Measurements from ENCODE around the gene SLC13A3.

The SLC13A3 gene, protein sequence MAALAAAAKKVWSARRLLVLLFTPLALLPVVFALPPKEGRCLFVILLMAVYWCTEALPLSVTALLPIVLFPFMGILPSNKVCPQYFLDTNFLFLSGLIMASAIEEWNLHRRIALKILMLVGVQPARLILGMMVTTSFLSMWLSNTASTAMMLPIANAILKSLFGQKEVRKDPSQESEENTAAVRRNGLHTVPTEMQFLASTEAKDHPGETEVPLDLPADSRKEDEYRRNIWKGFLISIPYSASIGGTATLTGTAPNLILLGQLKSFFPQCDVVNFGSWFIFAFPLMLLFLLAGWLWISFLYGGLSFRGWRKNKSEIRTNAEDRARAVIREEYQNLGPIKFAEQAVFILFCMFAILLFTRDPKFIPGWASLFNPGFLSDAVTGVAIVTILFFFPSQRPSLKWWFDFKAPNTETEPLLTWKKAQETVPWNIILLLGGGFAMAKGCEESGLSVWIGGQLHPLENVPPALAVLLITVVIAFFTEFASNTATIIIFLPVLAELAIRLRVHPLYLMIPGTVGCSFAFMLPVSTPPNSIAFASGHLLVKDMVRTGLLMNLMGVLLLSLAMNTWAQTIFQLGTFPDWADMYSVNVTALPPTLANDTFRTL

DNA sequence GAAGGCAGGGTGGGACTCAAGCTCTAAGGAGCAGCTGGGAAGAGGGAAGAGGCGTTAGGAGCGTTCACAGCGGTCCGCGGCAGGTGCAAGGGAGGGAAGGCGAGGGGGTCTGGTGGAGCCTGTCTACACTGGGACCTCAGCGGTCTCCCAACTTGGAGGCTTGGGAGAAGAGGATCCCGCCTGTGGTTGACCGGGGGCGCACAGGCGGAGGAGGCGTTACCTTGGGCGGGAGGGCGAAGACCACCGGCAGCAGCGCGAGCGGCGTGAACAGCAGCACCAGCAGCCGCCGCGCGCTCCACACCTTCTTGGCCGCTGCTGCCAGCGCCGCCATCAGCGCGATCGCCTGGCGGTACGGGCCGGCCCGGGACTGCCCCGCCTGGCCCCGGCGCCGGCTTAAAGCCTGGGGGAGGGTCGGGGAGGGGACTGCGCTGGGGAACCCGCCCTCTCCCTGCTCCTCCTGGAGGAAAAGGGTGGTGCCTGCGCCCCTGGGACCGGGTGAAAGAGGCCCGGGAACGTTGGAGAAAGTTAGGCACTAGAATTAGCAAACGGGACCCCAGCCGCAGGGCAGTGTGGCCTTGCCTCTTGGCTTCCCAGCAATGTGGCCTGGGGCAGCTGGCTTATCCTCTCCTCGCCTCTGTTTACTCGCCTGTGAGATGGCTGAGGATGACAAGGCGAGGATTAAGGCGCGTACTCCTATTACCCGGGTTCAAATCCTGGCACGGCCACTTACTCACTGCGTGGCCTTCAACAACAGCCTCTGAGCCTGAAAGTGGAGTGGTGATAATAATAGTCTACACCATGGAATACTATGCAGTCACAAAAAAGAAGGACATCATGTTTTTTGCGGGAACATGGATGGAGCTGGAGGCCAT, at the start of gene SLC13A3:
SLC13A3 (minus strand) TSS at position 369 of the 872 bp plus-strand sequence; CDS start at position 331, 38 bp downstream.
- no peak for DNase-seq (ENCODE audit: low read depth)

- no peak for DNase-seq (ENCODE audit: low read depth)
Measured at GRCh38 chr20:46701057-46701456, 49.8 kb upstream of the SLC13A3 start.

DNA sequence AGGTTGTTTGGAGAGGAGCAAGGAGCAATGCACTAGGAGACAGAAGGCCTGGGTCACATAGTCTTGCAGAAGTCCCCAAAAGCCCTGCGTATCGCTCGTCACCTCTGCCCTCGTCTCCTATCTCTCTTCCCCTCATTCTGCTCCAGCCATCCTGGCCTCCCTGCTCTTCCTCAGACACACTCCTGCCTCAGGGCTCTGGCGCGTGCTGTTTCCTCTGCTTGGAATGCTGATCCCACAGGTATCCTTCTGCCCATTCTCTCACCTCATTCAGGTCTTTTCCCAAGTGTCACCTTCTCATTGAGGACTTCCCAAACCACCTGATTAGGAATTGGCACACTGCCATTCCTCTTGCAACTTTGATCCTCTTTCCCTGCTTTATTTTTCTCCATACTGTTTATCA, 49.2 kb upstream of the SLC13A3 start:
- DNase-seq (ENCODE audit: low read depth) = no peak

DNA sequence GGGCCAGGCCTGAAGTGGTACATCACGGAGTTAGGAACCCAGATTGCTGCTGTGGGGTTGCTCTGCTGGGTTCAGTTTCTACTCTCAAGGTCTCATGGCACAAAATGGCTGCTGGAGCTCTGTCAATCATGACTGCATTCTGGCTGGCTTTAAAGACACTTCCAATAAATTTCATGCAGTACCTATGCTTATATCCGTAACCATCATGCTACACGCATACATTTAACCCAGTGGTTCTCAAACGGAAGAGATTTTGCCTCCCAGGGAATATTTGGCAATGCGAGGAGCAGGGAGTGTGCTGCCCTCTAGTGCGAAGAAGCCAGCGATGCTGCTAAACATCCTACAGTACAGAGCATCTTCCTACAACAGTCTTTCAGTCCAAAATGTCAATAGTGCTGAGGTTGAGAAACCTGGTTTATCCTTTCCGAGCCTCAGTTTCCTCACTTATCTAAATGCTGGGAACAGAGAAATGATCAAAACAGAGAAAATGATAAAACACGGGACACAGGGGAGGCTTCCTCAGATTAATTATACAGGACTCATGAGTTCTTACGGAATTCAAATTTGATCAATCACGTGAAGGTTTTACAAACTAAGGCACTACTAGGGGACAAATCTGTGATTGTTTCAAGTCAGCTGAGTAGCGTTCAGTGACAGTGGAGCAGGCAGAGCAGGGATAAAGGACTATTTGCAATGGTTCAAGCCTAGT, 48.5 kb upstream of the SLC13A3 start:
- no peak for DNase-seq (ENCODE audit: low read depth)

- no peak for DNase-seq (ENCODE audit: low read depth)
Measured at GRCh38 chr20:46698788-46699187, 47.5 kb upstream of the SLC13A3 start.

DNA sequence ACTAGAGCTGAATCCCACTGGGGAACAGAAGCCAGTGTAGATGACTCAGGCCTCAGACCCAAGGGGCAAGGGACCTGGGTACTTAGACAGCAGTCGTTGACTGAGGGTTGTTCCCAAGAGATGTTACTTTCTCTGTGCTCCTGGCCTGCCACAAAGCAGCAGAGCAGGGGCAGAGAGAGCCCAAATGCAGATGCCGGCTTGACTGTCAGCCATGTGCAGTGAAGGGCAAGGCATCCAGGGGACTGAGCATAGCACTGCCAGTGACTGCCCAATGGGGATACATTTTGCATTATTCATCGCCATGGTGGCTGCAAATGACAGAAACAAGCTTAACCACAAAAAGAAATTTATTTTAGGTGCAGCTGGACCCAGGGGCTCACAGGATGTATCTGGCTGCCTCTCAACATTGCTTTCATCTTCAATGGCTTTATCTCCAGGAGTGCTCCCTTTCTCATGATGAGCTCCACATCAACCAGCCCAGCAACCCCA, 45.6 kb upstream of the SLC13A3 start:
- DNase-seq (ENCODE audit: low read depth) = no peak

DNA sequence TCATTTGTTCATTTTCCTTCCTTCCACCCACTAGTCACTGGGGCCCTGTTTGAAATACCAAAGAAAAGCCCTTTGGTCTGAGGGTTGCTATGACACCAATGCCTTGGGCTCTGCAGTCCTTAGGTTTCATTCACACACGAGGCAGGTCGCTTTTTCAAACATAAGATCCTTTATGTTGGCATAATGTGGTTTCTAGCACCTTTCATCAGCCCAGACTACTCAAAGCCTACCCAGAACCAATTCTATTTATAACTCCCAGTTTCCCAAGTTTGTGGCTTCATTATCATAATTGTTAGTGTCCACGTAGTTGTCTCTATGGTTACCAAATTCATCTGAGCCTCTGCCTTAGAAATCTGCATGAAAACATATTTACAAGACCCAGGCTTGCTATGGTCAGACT, 44.6 kb upstream of the SLC13A3 start:
- DNase-seq (ENCODE audit: low read depth) = no peak

DNA sequence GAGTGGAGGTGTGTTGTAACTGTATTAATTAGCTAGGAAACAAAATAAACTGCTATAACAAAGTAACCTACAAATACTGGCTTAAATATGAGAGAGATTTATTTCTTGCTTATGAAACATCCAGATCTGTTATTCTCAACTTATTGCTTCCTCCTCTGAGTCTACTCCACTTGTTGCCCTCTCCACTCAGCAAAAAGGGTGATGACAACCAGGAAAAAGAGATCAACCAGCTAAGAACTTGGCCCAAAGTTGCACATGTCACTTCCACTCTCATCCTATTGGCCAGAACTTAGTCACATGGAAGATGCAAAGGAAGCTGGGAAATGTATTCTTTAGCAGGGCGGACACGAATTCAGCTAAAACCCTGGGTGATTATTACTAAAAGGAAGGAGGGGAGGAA, 43.2 kb upstream of the SLC13A3 start:
- no peak for DNase-seq (ENCODE audit: low read depth)

DNA sequence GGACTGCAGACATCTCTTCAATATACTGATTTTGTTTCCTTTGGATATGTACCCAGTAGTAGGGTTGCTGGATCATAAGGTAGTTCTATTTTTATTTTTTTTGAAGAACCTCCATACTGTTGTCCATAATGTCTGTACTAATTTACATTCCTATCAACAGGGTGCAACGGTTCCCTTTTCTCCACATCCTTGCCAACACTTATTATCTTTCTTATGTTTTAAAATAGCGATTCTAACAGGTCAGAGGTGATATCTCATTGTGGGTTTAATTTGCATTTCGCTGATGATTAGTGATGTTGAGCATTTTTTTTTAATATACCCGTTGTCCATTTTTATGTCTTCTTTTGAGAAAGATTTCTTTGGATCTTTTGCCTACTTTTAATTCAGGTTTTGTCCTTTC, 39.9 kb upstream of the SLC13A3 start:
- DNase-seq (ENCODE audit: low read depth) = no peak

DNA sequence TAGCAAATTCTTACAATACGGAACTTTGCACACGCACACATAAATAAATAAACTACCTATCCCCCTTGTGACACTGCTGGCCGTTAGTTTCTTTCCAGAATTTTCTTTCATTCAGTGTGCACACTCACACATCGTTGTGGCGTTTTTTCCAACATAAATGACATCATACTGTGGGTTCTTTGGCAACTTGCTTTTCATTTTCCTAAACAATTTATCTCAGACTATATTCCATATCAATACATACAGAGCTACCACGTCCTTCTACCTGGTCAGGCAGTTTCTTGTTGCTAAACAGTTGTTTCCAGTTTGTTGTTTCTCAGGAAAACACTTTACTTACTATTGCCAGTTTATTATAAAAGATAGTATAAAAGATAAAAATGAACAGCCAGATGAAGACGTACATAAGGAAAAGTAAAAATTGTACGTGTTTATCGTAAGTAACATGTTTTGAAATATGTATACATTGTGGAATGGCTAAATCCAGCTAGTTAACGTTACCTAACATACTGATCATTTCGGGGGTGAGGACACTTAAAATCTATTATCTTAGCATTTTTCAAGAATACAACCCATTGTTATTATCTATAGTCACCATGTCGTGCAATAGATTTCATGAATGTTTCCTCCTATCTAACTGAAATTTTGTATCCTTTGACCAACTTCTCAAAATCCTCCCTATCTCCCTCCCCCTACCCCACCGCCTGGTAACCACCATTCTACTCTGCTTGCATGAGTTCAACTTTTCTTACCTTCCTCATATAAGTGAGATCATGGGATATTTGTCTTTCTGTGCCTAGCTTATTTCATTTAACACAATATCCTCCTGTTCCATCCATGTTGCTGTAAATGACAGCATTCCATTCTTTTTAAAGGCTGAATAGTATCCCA, 39.2 kb upstream of the SLC13A3 start:
- DNase-seq (ENCODE audit: low read depth) = no peak

DNA sequence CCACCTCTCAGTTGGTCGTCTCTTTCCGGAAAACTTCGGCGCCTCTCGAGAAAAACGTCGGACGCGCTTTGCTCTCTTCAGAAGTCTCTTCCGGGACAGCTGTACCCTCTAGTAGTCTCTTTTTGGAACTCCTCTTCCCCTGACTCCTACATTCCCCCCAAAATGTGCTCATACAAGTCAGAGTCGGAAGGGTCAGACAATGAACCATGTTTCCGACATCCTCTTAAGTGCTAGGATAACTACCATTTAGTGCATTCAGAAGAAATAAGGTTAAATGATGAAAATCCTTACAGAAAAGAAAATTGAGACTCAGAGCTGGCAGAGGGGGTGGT, 38.5 kb upstream of the SLC13A3 start:
- DNase-seq (ENCODE audit: low read depth) = no peak

- DNase-seq (ENCODE audit: low read depth) = peak; percentile 99
Measured at GRCh38 chr20:46689082-46689753, 38.0 kb upstream of the SLC13A3 start, which contains the start of gene TP53RK. TSS of gene TP53RK (minus strand) at chr20:46689444. CDS start at chr20:46689414, 30 bp downstream.

DNA sequence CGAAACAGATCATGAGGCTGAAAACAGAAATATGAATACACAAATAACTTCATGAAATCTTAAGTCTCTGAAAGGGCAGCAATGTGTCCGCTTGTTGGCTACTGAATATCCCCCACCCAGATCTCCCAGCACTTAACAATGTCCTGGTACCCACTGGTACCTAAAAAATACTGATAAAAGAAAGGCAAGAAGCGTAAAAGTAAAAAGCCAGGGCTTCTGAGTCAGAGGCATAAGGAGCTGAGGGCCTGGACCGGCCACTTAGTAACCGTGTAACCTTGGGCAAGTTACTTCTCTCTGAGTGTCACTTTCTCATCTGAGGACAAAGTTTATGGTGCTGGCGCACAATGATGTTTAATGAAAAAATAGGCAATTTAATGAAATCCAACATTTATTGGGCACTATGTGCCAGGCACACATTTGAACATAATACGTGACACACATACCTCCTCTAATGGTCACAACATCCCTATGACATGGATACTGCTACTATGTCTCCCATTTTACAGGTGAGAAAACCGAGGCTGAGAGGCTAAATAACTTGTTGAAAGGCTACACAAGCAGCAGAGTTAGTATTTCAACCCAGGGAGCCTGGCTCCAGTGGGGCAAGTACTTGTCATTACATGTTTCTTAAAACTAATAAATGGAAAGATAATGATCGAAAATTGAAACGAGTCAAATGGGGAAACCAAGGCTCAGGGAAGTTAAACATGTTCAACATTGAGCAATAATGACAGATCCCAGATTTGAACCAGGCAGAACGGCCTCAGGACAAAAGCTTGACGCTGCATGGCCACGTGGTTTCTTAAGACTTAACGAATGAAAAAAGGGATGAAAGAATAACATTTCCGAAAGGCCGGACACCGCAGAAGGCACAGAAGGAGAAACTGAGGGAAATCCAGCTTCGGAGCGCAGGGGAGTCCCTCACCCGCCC, 37.2 kb upstream of the SLC13A3 start:
- DNase-seq (ENCODE audit: low read depth) = no peak

DNA sequence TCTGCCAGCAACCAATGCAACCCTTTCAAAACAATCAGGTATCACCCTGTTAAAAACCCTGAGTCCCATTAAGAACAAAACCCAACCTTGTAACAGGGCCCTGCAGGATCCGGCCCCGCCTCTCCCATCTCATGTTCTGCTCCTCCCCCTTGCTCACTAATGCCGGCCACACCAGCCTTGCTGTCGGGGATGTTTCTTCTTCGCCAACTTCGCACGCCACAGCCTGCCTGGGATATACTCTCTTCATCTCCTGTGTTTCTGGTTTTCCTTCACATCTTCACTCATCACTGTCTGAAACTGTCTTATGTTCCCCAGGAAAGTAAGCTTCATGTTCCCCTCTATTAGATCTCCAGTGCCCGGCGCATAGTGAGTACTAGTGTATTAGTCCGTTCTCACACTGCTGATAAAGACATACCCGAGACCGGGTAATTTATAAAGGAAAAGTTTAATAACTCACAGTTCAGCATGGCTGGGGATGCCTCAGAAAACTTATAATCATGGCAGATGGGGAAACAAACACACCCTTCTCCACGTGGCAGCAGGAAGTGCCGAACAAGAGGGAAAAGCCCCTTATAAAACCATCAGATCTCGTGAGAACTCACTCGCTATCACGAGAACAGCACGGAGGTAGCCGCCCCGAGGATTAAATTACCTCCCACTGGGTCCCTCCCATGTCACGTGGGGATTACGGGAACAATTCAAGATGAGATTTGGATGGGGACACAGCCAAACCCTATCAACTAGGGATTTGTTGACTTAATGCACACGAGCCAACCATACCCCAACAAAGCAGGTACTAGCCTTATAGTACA, 32.9 kb upstream of the SLC13A3 start:
- DNase-seq (ENCODE audit: low read depth) = no peak

- DNase-seq (ENCODE audit: low read depth) = no peak
Measured at GRCh38 chr20:46683668-46683938, 32.3 kb upstream of the SLC13A3 start.

GRCh38 chr20:46683011-46683667, 31.9 kb upstream of the SLC13A3 start:
- no peak for DNase-seq (ENCODE audit: low read depth)

- no peak for DNase-seq (ENCODE audit: low read depth)
Measured at GRCh38 chr20:46682063-46682821, 31.0 kb upstream of the SLC13A3 start.

Data from GM04503 (cell line).